ENCODE data around the gene PPIH.

The PPIH gene

GRCh38 chr1:42691157-42691498, 32.9 kb downstream of the PPIH start:
- Histone ChIP-seq H3K27ac (ENCODE audit: low read depth, low read length) (no peak overlapping the region), H3K4me1 (ENCODE audit: control insufficient read depth, low read length) (peaks cover 40% of the 10 kb centered on the region), H3K4me2 (ENCODE audit: low read length) (0 out of 2 replicates have a peak overlapping the region, but pooled peaks have one; percentile 14), H4K20me1 (ENCODE audit: control insufficient read depth, insufficient read depth, low read depth, low read length) (peaks cover 83% of the 10 kb centered on the region), H3K4me3 (ENCODE audit: low read length) (no peak overlapping the region), H3K79me2 (ENCODE audit: control insufficient read depth, low read length) (peaks cover 100% of the 10 kb centered on the region), H3K36me3 (ENCODE audit: control insufficient read depth, low read length) (peaks cover 100% of the 10 kb centered on the region), H3F3A (ENCODE audit: control insufficient read depth, insufficient read depth) (peaks cover 24% of the 10 kb centered on the region), H3K27me3 (ENCODE audit: control insufficient read depth, low read length) (no peaks in the 10 kb centered on the region), H3K9me3 (ENCODE audit: control insufficient read depth, insufficient read depth, low read length) (no peaks in the 10 kb centered on the region), H3K9me2 (replicated peaks; ENCODE audit: control insufficient read depth, low read length) (no peaks in the 10 kb centered on the region)
- TF ChIP-seq EZH2phosphoT487 (IDR thresholded peaks at IDR 0.05; ENCODE audit: borderline replicate concordance, low read length) (no peak), CTCF (IDR thresholded peaks at IDR 0.05; ENCODE audit: low read depth, low read length, poor library complexity, severe bottlenecking) (no peak)

GRCh38 chr1:42692461-42692860, 34.2 kb downstream of the PPIH start:
- Histone ChIP-seq H3K4me3 (ENCODE audit: low read length) (no peak overlapping the region), H3K4me2 (ENCODE audit: low read length) (no peak overlapping the region)

GRCh38 chr1:42692911-42693310, 34.7 kb downstream of the PPIH start:
- H3K4me2 ChIP-seq (ENCODE audit: low read length), result no peak overlapping the region
- H3K79me2 ChIP-seq (ENCODE audit: control insufficient read depth, low read length), result peaks cover 100% of the 10 kb centered on the region
- H3K9me3 ChIP-seq (ENCODE audit: control insufficient read depth, insufficient read depth, low read length), result no peaks in the 10 kb centered on the region
- no peak overlapping the region for H3K4me3 ChIP-seq (ENCODE audit: low read length)
- no peaks in the 10 kb centered on the region for H3K9me2 ChIP-seq (replicated peaks; ENCODE audit: control insufficient read depth, low read length)
- H3K27ac ChIP-seq (ENCODE audit: low read depth, low read length), result no peak overlapping the region
- peaks cover 69% of the 10 kb centered on the region for H4K20me1 ChIP-seq (ENCODE audit: control insufficient read depth, insufficient read depth, low read depth, low read length)
- peaks cover 100% of the 10 kb centered on the region for H3K36me3 ChIP-seq (ENCODE audit: control insufficient read depth, low read length)
- H3K27me3 ChIP-seq (ENCODE audit: control insufficient read depth, low read length), result no peaks in the 10 kb centered on the region
- peaks cover 22% of the 10 kb centered on the region for H3K4me1 ChIP-seq (ENCODE audit: control insufficient read depth, low read length)
- no peak for TF ChIP-seq EZH2phosphoT487 (IDR thresholded peaks at IDR 0.05; ENCODE audit: borderline replicate concordance, low read length)
- no peak for TF ChIP-seq CTCF (IDR thresholded peaks at IDR 0.05; ENCODE audit: low read depth, low read length, poor library complexity, severe bottlenecking)
- peaks cover 18% of the 10 kb centered on the region for H3F3A ChIP-seq (ENCODE audit: control insufficient read depth, insufficient read depth)

More at GRCh38 chr1:42692461-42692860, 34.2 kb downstream of the PPIH start:
- TF ChIP-seq CTCF (IDR thresholded peaks at IDR 0.05; ENCODE audit: low read depth, low read length, poor library complexity, severe bottlenecking) (no peak), EZH2phosphoT487 (IDR thresholded peaks at IDR 0.05; ENCODE audit: borderline replicate concordance, low read length) (no peak)
- peaks cover 27% of the 10 kb centered on the region for H3K4me1 ChIP-seq (ENCODE audit: control insufficient read depth, low read length)
- no peaks in the 10 kb centered on the region for H3K9me2 ChIP-seq (replicated peaks; ENCODE audit: control insufficient read depth, low read length)
- H3K79me2 ChIP-seq (ENCODE audit: control insufficient read depth, low read length), result peaks cover 100% of the 10 kb centered on the region
- no peaks in the 10 kb centered on the region for H3K27me3 ChIP-seq (ENCODE audit: control insufficient read depth, low read length)
- H3K9me3 ChIP-seq (ENCODE audit: control insufficient read depth, insufficient read depth, low read length), result no peaks in the 10 kb centered on the region
- H3K27ac ChIP-seq (ENCODE audit: low read depth, low read length), result no peak overlapping the region
- peaks cover 18% of the 10 kb centered on the region for H3F3A ChIP-seq (ENCODE audit: control insufficient read depth, insufficient read depth)
- peaks cover 74% of the 10 kb centered on the region for H4K20me1 ChIP-seq (ENCODE audit: control insufficient read depth, insufficient read depth, low read depth, low read length)
- peaks cover 100% of the 10 kb centered on the region for H3K36me3 ChIP-seq (ENCODE audit: control insufficient read depth, low read length)

Measured in DOHH2 (cell line).